ENCODE data around the gene PCDHGA5.
"Not testable (repeated sequence)": the region's sequence is repeated elsewhere in the genome, so short reads cannot be mapped to it uniquely, and the experiment has no call there.

Gene PCDHGA5

DNA sequence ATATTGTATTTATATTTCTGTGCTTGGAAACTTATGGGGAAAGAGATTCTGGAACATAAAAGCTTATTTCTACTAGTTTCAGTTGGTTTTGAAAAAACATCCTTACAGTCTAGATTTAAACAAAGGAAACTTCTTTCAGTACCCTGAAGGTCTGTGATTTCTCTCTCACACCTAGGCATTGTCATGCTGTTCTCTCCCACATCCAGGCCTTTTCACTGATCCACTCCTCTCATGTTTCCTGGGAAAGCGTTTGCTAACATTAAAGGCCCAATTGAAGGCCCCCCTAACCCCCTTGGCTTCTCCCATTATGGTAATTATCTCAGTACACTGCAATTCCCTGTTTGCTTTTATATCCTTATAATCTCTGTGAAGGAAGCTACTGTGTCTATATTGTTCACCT lies 21.2 kb upstream of the PCDHGA5 start:
- no peak for DNase-seq (ENCODE audit: extremely low spot score)
- CTCF ChIA-PET: interaction anchor here (0.9 to 2.3 kb wide), 6 partner anchors 12 to 221 kb away, joined by 3 to 7 read pairs (median 5); partner anchors contain the start of genes PCDHGA1, PCDHGA10, PCDHGA12 and TAF7
- POLR2A ChIA-PET: no interaction called here
- TF ChIP-seq CTCF (IDR thresholded peaks at IDR 0.05; ENCODE audit: control extremely low read depth, extremely low read depth, low read depth, missing control alignments): no peak

DNA sequence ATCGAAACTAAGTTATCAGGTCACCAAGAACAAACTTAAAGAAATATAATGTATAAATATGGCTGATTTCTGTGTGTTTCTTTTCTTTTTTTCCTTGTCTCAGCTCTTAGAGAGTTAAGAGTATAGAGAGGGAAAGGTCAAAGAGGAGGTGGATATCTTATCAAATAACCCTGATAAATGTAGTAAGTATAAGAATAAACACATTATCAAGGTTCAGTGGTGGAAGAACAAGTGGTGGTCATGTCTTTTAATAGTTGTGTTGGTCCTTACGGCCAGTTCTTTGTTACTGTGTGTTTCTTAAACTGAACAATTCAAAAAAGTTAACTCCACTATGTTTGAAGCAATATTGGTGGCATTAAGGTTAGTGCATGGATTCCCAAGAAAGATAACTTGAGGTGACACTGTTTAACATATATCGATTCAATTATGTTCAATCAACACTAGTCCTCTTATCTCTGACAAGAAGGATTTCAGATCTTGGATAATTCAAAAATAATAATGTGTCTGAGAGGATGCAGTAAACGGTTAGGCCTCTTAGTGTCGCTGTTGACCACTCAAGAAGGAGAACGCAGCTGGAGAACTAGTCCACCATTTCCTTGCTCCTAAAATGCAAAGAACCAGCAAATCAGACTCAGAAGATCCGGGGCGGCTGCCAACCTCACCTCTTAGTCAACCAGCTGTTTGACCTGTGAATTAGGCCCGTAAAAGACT lies 20.6 kb upstream of the PCDHGA5 start, which contains the start of gene PCDHGA3:
TSS of gene PCDHGA3 (plus strand) at position 588 of the 711 bp plus-strand sequence. CDS start 205 bp downstream, outside the sequence.
- ChIA-PET POLR2A (no interaction called here), CTCF (interaction anchor here (1.2 to 2.3 kb wide), 6 partner anchors 13 to 220 kb away, joined by 4 to 7 read pairs (median 4); partner anchors contain the start of genes PCDHGA1, PCDHGA10 and PCDHGA12)
- TF ChIP-seq CTCF (IDR thresholded peaks at IDR 0.05; ENCODE audit: control extremely low read depth, extremely low read depth, low read depth, missing control alignments): no peak
- DNase-seq (ENCODE audit: extremely low spot score): no peak

GRCh38 chr5:141343953-141344463 lies 20.0 kb upstream of the PCDHGA5 start:
- no peak for TF ChIP-seq CTCF (IDR thresholded peaks at IDR 0.05; ENCODE audit: control extremely low read depth, extremely low read depth, low read depth, missing control alignments)
- POLR2A ChIA-PET: no interaction called here
- DNase-seq (ENCODE audit: extremely low spot score): no peak
- CTCF ChIA-PET: interaction anchor here (1.0 to 2.3 kb wide), 7 partner anchors 13 to 220 kb away, joined by 4 to 7 read pairs (median 5); partner anchors contain the start of genes PCDHGA1, PCDHGA10, PCDHGA12 and PCDHGB2

DNA sequence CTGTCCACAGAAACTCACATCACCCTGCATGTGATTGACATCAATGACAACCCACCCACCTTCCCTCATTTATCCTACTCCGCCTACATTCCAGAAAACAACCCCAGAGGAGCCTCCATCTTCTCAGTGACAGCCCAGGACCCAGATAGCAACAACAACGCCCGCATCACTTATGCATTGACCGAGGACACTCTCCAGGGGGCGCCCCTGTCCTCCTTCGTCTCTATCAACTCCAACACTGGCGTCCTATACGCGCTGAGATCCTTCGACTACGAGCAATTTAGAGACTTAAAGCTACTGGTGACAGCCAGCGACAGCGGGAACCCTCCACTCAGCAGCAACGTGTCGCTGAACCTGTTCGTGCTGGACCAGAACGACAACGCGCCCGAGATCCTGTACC lies 18.6 kb upstream of the PCDHGA5 start:
- ChIA-PET CTCF (interaction anchor here (1.3 to 1.6 kb wide), 2 partner anchors 10 to 67 kb away, joined by 3 to 5 read pairs; partner anchors contain the start of gene PCDHGA10), POLR2A (no interaction called here)
- no peak for TF ChIP-seq CTCF (IDR thresholded peaks at IDR 0.05; ENCODE audit: control extremely low read depth, extremely low read depth, low read depth, missing control alignments)
- DNase-seq (ENCODE audit: extremely low spot score): no peak

DNA sequence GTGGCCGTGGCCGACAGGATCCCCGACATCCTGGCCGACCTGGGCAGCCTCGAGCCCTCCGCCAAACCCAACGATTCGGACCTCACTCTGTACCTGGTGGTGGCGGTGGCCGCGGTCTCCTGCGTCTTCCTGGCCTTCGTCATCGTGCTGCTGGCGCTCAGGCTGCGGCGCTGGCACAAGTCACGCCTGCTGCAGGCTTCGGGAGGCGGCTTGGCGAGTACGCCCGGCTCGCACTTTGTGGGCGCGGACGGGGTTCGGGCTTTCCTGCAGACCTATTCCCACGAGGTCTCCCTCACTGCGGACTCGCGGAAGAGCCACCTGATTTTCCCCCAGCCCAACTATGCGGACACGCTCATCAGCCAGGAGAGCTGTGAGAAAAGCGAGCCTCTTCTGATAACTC lies 17.9 kb upstream of the PCDHGA5 start:
- CTCF ChIA-PET: interaction anchor here (1.3 to 1.9 kb wide), 2 partner anchors 8 to 11 kb away, joined by 3 to 8 read pairs; partner anchors contain the start of gene PCDHGA2
- POLR2A ChIA-PET; DNase-seq (ENCODE audit: extremely low spot score): not testable (repeated sequence)

GRCh38 chr5:141349917-141350619 lies 13.9 kb upstream of the PCDHGA5 start, which contains the start of gene PCDHGB1:
TSS of gene PCDHGB1 (plus strand) at chr5:141350099. CDS start at chr5:141350261, 162 bp downstream.
- CTCF ChIA-PET: interaction anchor here (0.6 to 3.2 kb wide), 13 partner anchors 8 to 214 kb away, joined by 3 to 14 read pairs (median 4); partner anchors contain the start of genes PCDHB14, PCDHGA1, PCDHGA10 and PCDHGA2
- peak; percentile 68 for DNase-seq (ENCODE audit: extremely low spot score)
- POLR2A ChIA-PET: no interaction called here

More at GRCh38 chr5:141349917-141350619, 13.9 kb upstream of the PCDHGA5 start, which contains the start of gene PCDHGB1:
- peak; percentile 62 for TF ChIP-seq CTCF (IDR thresholded peaks at IDR 0.05; ENCODE audit: control extremely low read depth, extremely low read depth, low read depth, missing control alignments)

All from GM10248 (cell line).